ENCODE data around the gene NLRP3. TPM values are rescaled to one million over a fixed set of nuclear protein-coding genes. Genes with fewer than 3 reads are reported as not detected.
A peak's percentile ranks its signal among the peaks of the same experiment; 100 is the strongest.

The NLRP3 gene
- total and polyA plus RNA-seq, 9 of the 15 experiments (the other 6 are each of a cell fraction or from before 2014, with no cell fraction given) = not detected

DNA sequence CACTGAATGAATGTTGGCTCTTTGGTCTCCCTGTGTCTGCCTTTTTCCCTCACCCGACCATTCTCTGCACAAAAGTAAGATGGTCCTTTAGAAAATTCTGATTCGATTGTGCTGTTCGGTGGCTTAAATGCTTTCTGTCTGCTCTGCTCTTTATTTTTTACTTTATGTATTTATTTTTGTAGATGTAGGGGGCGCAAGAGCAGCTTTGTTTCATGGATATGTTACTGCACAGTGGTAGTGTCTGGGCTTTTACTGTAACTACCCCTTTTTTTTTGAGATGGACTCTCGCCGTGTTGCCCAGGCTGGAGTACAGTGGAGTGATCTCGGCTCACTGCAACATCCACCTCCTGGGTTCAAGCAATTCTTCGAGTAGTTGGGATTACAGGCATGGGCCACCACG, 15.7 kb downstream of the NLRP3 start:
- ATAC-seq (peak; percentile 76), FAIRE-seq (no peak), DNase-seq (ENCODE audit: extremely low read depth in 1 of 4, low spot score in 3 of 4) (peak in 1 of 4 experiments; percentile 25)
- intact Hi-C loops (cut with micrococcal nuclease) = no loop called here
- 3% methylated on average over 9 of the region's 9 CpGs for WGBS (ENCODE audit: insufficient coverage, low coverage, missing lambda C conversion rate)
- H3K4me1 ChIP-seq (replicated peaks in 1 of 2; ENCODE audit: control insufficient read depth in 2 of 2, insufficient read depth in 2 of 2, low read length in 2 of 2) = no peaks in the 10 kb centered on the region
- TF ChIP-seq, protein P1, sequence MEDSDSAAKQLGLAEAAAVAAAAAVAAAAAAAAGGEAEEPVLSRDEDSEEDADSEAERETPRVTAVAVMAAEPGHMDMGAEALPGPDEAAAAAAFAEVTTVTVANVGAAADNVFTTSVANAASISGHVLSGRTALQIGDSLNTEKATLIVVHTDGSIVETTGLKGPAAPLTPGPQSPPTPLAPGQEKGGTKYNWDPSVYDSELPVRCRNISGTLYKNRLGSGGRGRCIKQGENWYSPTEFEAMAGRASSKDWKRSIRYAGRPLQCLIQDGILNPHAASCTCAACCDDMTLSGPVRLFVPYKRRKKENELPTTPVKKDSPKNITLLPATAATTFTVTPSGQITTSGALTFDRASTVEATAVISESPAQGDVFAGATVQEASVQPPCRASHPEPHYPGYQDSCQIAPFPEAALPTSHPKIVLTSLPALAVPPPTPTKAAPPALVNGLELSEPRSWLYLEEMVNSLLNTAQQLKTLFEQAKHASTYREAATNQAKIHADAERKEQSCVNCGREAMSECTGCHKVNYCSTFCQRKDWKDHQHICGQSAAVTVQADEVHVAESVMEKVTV (CRISPR knock-in tag; IDR thresholded peaks at IDR 0.05) = 0 out of 2 replicates have a peak, but pooled peaks have one; percentile 13
- TF ChIP-seq, protein P2, sequence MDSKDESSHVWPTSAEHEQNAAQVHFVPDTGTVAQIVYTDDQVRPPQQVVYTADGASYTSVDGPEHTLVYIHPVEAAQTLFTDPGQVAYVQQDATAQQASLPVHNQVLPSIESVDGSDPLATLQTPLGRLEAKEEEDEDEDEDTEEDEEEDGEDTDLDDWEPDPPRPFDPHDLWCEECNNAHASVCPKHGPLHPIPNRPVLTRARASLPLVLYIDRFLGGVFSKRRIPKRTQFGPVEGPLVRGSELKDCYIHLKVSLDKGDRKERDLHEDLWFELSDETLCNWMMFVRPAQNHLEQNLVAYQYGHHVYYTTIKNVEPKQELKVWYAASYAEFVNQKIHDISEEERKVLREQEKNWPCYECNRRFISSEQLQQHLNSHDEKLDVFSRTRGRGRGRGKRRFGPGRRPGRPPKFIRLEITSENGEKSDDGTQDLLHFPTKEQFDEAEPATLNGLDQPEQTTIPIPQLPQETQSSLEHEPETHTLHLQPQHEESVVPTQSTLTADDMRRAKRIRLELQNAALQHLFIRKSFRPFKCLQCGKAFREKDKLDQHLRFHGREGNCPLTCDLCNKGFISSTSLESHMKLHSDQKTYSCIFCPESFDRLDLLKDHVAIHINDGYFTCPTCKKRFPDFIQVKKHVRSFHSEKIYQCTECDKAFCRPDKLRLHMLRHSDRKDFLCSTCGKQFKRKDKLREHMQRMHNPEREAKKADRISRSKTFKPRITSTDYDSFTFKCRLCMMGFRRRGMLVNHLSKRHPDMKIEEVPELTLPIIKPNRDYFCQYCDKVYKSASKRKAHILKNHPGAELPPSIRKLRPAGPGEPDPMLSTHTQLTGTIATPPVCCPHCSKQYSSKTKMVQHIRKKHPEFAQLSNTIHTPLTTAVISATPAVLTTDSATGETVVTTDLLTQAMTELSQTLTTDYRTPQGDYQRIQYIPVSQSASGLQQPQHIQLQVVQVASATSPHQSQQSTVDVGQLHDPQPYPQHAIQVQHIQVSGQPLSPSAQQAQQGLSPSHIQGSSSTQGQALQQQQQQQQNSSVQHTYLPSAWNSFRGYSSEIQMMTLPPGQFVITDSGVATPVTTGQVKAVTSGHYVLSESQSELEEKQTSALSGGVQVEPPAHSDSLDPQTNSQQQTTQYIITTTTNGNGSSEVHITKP (IDR thresholded peaks at IDR 0.05; ENCODE audit: partially characterized antibody) = peak; percentile 45
- TF ChIP-seq, protein P3, sequence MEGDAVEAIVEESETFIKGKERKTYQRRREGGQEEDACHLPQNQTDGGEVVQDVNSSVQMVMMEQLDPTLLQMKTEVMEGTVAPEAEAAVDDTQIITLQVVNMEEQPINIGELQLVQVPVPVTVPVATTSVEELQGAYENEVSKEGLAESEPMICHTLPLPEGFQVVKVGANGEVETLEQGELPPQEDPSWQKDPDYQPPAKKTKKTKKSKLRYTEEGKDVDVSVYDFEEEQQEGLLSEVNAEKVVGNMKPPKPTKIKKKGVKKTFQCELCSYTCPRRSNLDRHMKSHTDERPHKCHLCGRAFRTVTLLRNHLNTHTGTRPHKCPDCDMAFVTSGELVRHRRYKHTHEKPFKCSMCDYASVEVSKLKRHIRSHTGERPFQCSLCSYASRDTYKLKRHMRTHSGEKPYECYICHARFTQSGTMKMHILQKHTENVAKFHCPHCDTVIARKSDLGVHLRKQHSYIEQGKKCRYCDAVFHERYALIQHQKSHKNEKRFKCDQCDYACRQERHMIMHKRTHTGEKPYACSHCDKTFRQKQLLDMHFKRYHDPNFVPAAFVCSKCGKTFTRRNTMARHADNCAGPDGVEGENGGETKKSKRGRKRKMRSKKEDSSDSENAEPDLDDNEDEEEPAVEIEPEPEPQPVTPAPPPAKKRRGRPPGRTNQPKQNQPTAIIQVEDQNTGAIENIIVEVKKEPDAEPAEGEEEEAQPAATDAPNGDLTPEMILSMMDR (IDR thresholded peaks at IDR 0.05 in 2 of 3, conservative IDR thresholded peaks at IDR 0.05 in 1 of 3; ENCODE audit: insufficient read depth in 2 of 3, low read depth in 1 of 3, low read length in 3 of 3) = peak; percentile 4 to 64 (median 54); a peak in 4 of 6 replicates
- TF ChIP-seq RAD21 (CRISPR knock-in tag; conservative IDR thresholded peaks at IDR 0.05 in 1 of 2, IDR thresholded peaks at IDR 0.05 in 1 of 2) = peak; percentile 37 to 41; a peak in 3 of 4 replicates
- TF ChIP-seq, protein P4, sequence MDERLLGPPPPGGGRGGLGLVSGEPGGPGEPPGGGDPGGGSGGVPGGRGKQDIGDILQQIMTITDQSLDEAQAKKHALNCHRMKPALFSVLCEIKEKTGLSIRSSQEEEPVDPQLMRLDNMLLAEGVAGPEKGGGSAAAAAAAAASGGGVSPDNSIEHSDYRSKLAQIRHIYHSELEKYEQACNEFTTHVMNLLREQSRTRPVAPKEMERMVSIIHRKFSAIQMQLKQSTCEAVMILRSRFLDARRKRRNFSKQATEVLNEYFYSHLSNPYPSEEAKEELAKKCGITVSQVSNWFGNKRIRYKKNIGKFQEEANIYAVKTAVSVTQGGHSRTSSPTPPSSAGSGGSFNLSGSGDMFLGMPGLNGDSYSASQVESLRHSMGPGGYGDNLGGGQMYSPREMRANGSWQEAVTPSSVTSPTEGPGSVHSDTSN (CRISPR knock-in tag; IDR thresholded peaks at IDR 0.05; ENCODE audit: low read depth) = no peak
- TF ChIP-seq, protein P4 (tag; conservative IDR thresholded peaks at IDR 0.05; ENCODE audit: low read depth) = no peak
- no peak overlapping the region for H3K4me2 ChIP-seq (ENCODE audit: insufficient read depth, low read length)
- H3K27me3 ChIP-seq (ENCODE audit: control insufficient read depth in 2 of 2, insufficient read depth in 2 of 2, low read length in 2 of 2) = peaks cover 36 to 74% of the 10 kb centered on the region in 2 experiments
- POLR2A ChIA-PET = interaction anchor here (0.6 to 1.8 kb wide), 4 partner anchors 11 to 746 kb away, joined by 3 read pairs; no protein-coding TSS in a partner anchor
- no peaks in the 10 kb centered on the region for H4K20me1 ChIP-seq (replicated peaks; ENCODE audit: control insufficient read depth, insufficient read depth, low read length)
- H3K9me3 ChIP-seq (replicated peaks; ENCODE audit: control insufficient read depth, insufficient read depth, low read depth, low read length) = no peaks in the 10 kb centered on the region
- BruUV-seq (replicated peaks) = no TSS peak
- in situ Hi-C loops (cut with MboI) = no loop called here
- H3K9ac ChIP-seq (ENCODE audit: insufficient read depth in 1 of 2, low read depth in 2 of 2, low read length in 2 of 2) = no peak overlapping the region
- H3K79me2 ChIP-seq (ENCODE audit: control insufficient read depth, insufficient read depth, low read length) = no peaks in the 10 kb centered on the region
- no peak overlapping the region for H3K4me3 ChIP-seq
- H3K27ac ChIP-seq (ENCODE audit: extremely low read depth, low read depth, low read length) = no peak overlapping the region
- no peak overlapping the region for H2AFZ ChIP-seq (ENCODE audit: low read depth, low read length)
- no peaks in the 10 kb centered on the region for H3K9me1 ChIP-seq (ENCODE audit: control insufficient read depth, insufficient read depth, low read length)
- H3K36me3 ChIP-seq (ENCODE audit: control insufficient read depth, insufficient read depth, low read length) = no peaks in the 10 kb centered on the region
- CTCF ChIA-PET (ENCODE audit: low intra/inter-chr PET ratio) = interaction anchor here (1.3 kb wide), 1 partner anchor 55 kb away, joined by 3 read pairs; no protein-coding TSS in a partner anchor

All from K562 (cell line).